ENCODE results near the gene SFRP5.

DNA sequence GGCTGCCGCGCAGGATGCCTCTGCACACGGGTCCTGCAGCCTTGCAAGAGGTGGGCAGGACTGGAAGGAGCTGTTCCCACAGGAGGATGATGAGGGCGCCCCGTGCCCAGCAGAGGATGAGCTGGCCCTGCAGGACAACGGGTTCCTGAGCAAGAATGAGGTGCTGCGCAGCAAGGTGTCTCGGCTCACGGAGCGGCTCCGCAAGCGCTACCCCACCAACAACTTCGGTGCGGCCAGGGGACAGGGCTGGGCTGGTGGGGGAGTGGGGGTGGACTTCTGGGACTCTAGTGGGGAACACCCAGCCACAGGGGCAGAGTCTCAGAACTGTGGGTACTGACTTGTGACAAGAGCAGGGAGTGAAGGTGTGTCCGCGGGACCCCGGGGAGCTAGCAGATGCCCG is 18.8 kb downstream of the SFRP5 start:
- TF ChIP-seq POLR2A (IDR thresholded peaks at IDR 0.05): no peak
- TF ChIP-seq, protein P1, sequence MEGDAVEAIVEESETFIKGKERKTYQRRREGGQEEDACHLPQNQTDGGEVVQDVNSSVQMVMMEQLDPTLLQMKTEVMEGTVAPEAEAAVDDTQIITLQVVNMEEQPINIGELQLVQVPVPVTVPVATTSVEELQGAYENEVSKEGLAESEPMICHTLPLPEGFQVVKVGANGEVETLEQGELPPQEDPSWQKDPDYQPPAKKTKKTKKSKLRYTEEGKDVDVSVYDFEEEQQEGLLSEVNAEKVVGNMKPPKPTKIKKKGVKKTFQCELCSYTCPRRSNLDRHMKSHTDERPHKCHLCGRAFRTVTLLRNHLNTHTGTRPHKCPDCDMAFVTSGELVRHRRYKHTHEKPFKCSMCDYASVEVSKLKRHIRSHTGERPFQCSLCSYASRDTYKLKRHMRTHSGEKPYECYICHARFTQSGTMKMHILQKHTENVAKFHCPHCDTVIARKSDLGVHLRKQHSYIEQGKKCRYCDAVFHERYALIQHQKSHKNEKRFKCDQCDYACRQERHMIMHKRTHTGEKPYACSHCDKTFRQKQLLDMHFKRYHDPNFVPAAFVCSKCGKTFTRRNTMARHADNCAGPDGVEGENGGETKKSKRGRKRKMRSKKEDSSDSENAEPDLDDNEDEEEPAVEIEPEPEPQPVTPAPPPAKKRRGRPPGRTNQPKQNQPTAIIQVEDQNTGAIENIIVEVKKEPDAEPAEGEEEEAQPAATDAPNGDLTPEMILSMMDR (IDR thresholded peaks at IDR 0.05): no peak
- no peak for TF ChIP-seq EP300 (IDR thresholded peaks at IDR 0.05)

Data from ovary (tissue), 3 donors.